ENCODE data around the gene RBM38. TPM values are rescaled to one million over a fixed set of nuclear protein-coding genes. Genes with fewer than 3 reads are reported as not detected.

The RBM38 gene
- total RNA-seq, 4 donors from 2014 or later: 9.1 to 21.0 (median 13.3) TPM

GRCh38 chr20:57387945-57388371 lies 3.2 kb upstream of the RBM38 start:
- peaks cover 21 to 37% (median 24%) of the 10 kb centered on the region in 3 donors for H3K4me1 ChIP-seq
- no peak overlapping the region for H3K4me3 ChIP-seq
- no peaks in the 10 kb centered on the region for H3K27me3 ChIP-seq
- intact Hi-C loops (cut with DNase I): no loop called here
- no peaks in the 10 kb centered on the region for H3K9me3 ChIP-seq
- WGBS, 2 donors: 73 to 83% methylated on average over 7 of the region's 7 CpGs
- peaks cover 0 to 11% (median 0%) of the 10 kb centered on the region in 3 donors for H3K36me3 ChIP-seq
- no peak for DNase-seq
- TF ChIP-seq CTCF (IDR thresholded peaks at IDR 0.05) (no peak), POLR2A (IDR thresholded peaks at IDR 0.05) (no peak)
- H3K27ac ChIP-seq: no peak overlapping the region

- Histone ChIP-seq H3K9me3 (no peaks in the 10 kb centered on the region), H3K4me3 (peak overlapping the region; percentile 23 to 87 (median 44)), H3K4me1 (peaks cover 26 to 49% (median 36%) of the 10 kb centered on the region in 3 donors), H3K27ac (peak overlapping the region; percentile 74 to 92 (median 86)), H3K36me3 (peaks cover 0 to 19% (median 0%) of the 10 kb centered on the region in 3 donors), H3K27me3 (no peaks in the 10 kb centered on the region)
- WGBS, 2 donors: 28 to 31% methylated on average over 7 to 9 of the region's 57 CpGs
- DNase-seq: peak; percentile 34
- TF ChIP-seq POLR2A (IDR thresholded peaks at IDR 0.05) (peak in 2 of 4 donors; percentile 13 to 52), CTCF (IDR thresholded peaks at IDR 0.05) (peak; percentile 21 to 45 (median 40))
- intact Hi-C loops (cut with DNase I): no loop called here
Observed at GRCh38 chr20:57388953-57389694, 2.1 kb upstream of the RBM38 start.

- Histone ChIP-seq H3K36me3 (peaks cover 0 to 22% (median 0%) of the 10 kb centered on the region in 3 donors), H3K9me3 (no peaks in the 10 kb centered on the region), H3K27ac (peak overlapping the region; percentile 74 to 92 (median 86)), H3K4me1 (peaks cover 34 to 57% (median 44%) of the 10 kb centered on the region in 3 donors), H3K4me3 (peak overlapping the region; percentile 23 to 87 (median 44)), H3K27me3 (no peaks in the 10 kb centered on the region)
- intact Hi-C loops (cut with DNase I): no loop called here
- DNase-seq: no peak
- TF ChIP-seq POLR2A (IDR thresholded peaks at IDR 0.05) (no peak), CTCF (IDR thresholded peaks at IDR 0.05) (peak in 1 of 6 experiments; percentile 2)
- WGBS, 2 donors: 24 to 50% methylated on average over 11 to 21 of the region's 52 CpGs
Observed at GRCh38 chr20:57389695-57390603, 1.2 kb upstream of the RBM38 start.

GRCh38 chr20:57391439-57392301 lies 474 bp downstream of the RBM38 start:
- Histone ChIP-seq H3K27me3 (no peaks in the 10 kb centered on the region), H3K4me3 (peak overlapping the region; percentile 58 to 87 (median 72)), H3K9me3 (no peaks in the 10 kb centered on the region), H3K4me1 (peaks cover 43 to 74% (median 61%) of the 10 kb centered on the region in 3 donors), H3K27ac (peak overlapping the region; percentile 76 to 92 (median 86)), H3K36me3 (peaks cover 0 to 27% (median 0%) of the 10 kb centered on the region in 3 donors)
- TF ChIP-seq CTCF (IDR thresholded peaks at IDR 0.05) (no peak), POLR2A (IDR thresholded peaks at IDR 0.05) (no peak)
- 17% methylated on average over 2 of the region's 98 CpGs; no CpG with 5 or more reads in 1 of the 2 donors for WGBS, 2 donors
- intact Hi-C loops (cut with DNase I): no loop called here
- no peak for DNase-seq

Measured in esophagus squamous epithelium (tissue), 5 donors.